CD4-positive, alpha-beta T cell treated with Interleukin-17A for 4 hours (primary cell): Measurements from ENCODE around the gene TSEN15.
A peak's percentile ranks its signal among the peaks of the same experiment; 100 is the strongest.
"Not testable (repeated sequence)": the region's sequence is repeated elsewhere in the genome, so short reads cannot be mapped to it uniquely, and the experiment has no call there.

Source experiments
- DNase-seq: peaks from one replicate; pipeline ENCODE4 v3.0.0-alpha.2; 2020; ENCODE audit warnings: mixed read lengths

TSEN15 gene

DNA sequence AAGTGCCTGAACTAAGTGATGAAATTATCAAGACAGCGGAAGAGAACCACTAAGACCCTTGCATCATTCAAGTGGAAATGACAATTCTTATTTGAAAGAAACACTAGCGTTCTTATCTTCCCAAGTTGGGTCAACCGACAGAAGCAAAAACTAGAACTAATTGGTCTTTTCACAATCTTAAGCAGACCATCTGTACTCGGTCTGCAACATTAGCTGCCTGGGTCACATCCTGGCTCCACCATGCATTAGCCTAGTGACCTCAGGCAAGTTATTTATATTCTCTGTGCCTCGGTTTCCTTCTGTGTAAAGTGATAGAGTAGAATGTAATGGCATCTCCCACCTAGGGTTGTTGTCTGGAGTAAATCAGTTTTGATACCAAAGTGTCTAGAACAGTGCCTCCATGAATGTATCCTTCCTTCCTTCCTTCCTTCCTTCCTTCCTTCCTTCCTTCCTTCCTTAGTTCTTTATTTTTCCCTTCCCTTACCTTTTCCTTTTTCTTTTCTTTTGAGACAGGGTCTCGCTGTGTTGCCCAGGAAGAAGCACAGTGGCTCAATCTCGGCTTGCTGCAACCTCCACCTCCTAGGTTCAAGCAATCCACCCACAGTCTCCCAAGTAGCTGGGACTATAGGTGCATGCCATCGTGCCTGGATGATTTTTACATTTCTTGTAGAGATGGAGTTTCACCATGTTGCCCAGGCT, 20.0 kb upstream of the TSEN15 start:
- DNase-seq: no peak

DNA sequence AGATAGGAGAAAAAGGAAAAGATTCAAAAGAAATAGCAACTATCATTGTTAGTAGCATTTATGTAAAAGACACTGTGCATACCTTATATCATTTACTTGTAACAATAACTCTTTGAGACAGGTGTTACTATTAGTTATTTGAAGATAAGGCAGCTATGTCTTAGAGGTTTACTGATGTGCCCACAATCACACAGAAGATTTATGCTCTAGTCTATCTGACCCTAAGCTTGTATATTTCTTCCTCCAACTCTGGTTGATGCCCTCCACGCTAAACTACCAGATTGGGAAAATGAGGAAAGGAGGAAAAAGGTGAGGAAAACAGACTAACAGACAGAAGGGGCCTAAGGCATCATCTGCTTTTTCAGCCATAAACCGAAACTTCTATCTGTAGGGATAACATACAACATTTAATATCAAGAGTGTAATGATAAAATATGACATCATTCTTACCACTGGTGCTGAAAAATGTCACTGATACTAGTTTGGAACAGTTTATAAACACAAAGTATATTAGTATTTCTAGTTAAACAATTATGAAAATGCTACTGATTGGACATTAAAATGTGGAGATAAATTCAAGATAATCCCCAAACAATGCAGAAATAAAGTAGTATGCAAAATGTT, 19.1 kb upstream of the TSEN15 start:
- DNase-seq: no peak

DNA sequence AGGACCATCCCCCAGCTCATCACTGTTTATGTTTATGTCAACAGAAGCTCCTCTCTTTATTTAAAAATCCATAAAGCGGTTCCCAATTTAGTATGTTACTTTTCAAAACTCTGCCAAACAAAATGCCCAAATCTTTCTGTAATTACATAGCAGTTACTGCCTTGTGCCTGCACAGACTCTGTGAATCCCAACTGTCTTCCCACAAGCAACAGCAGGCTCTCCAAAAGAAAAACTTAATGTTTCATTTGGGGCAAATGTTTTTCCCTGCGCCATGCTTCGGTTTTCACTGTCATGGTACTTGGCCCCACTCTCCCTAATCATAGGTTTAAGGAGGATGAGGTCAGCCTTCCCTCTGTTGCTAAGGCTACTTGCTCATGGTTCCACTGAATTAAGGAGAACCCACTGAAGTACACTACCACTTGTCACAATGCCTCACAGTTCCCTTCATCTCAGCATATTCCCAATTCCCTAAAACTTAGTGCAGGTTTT, 18.6 kb upstream of the TSEN15 start:
- DNase-seq: no peak

DNA sequence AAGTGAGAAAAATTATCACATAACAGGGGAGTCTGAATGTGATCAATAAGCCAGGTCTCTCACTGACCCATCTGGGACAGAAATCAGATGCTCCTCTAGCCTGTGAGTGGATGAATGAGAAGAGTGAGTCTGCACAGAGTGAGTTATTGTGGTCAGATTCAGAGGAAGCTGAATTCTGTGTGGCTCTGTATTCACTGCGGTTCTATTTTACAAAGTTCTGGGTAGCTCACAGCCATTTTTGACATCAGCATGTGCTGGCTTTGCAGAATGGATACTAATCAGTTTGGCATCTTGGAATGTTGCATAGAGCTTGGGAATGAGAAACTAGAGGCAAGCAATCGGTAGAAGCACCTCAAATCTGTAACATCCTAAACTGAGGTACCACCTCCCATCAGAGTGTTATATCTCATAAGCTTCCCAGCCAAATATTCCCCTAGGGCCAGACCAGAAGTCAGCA, 17.8 kb upstream of the TSEN15 start:
- DNase-seq: no peak

DNA sequence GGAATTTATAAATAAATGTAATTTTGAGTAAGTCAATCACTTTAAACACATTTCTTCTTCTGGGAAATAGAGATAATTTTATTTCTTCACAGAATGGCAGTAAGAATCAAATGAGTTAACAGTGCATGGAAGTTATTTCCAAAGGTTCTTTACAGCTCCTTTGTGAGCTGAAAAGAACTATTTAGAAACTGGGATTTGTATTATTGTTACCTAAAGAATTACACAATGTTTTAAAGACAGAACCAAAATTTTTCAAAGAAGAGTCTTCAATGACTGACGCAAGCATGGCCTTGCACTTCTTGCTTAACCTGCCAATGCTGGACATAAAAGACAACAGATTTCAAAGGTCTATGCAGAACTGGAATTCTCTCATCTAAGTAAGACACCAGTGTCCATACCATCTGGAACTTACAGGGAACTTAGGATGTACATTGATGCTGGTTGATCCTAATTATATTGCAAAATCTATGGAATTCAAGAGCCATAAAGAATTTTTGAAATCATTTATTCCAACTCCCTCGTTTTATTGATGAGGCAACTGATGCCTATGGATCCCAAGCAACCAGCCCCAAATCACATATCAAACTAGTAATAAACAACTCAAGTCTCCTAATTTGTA, 16.7 kb upstream of the TSEN15 start:
- no peak for DNase-seq

DNA sequence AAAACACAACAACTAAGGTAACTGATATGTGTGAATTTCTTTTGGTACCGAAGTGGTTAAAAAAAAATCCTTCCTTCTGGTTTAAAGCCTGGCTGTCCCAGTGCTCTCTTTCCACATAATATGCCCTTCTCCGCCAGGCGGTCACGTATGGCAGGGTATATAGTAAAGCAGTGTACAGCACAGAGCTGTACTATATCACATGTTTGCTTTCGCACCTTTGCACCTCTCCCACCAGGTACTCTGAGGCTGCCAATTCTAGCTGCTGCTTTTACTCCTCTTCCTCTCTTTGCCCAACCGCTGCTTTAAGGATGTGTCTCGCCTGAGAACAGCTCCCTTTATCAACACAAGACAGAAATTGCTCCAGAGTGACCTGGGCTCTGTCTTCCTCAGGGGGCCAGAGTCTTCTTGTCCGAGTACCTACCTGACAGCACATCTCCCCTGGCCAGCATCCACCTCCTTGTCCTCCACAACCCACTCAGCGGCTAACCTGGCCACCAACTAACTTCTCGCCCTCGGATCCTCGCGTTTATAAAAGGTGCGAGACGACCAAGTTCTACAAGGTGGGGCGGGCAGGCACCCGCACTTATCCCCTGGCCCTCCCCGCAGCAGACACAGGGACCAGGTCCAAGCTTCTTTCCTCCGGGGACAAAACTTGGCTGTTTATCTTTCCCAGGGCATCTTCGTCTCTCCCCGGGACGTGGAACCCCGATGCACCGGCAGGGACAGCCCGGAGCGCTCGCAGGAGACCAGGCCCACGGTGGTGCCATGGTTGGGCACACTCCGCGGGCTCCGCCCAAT, 15.6 kb upstream of the TSEN15 start:
- no peak for DNase-seq

DNA sequence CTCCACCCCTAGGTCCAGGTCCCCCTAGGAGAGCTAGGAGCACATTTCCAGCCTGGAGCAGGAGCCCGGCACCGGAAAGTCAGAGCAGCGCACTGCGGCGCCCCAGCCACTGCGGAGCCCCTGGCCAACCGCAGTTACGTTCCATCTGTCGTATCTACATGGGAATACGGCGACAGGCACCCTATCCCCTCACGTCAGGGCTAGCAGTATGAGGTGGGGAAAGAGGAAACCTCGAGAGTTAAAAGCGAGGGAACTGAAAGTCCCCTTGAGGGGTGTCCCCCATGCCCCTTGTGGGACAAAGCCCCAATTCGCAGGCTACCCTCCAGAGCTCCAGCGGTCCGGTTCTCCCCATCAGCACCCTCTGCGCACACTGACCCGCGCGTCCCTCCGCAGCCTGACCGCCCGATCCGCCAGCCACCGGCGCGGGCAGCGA, 15.0 kb upstream of the TSEN15 start:
- peak; percentile 17 for DNase-seq

DNA sequence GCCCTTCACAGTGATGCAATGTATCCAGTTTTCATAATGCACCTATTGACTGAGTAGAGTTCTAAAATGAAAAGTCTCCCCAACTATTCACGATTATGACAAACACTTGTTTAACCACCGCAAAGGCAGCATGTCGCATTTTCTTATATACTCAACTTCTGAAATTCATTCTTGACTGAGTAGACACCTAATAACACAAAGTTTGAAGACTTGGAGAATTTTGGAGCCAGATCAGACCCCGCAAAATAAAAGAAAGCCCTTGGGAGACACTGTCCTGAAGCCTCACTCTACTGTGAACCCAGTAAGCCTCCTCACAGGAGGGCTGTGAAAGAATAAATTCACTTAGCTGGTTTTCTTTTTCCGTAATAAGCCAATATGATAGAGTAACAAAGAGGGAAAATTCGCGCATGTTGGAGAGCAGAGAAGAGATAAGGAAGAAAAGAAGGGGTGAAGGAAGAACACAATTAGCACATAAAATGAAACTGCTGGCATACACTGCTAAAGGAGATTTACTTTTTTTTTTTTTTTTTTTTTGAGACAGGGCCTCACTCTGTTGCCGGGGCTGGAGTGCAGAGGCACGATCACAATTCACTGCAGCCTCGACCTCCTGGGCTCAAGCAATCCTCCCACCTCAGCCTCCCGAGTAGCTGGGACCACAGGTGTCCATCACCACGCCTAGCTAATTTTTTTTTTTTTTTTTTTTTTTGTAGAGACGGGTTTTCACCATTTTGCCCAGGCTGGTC, 13.5 kb upstream of the TSEN15 start:
- no peak for DNase-seq

DNA sequence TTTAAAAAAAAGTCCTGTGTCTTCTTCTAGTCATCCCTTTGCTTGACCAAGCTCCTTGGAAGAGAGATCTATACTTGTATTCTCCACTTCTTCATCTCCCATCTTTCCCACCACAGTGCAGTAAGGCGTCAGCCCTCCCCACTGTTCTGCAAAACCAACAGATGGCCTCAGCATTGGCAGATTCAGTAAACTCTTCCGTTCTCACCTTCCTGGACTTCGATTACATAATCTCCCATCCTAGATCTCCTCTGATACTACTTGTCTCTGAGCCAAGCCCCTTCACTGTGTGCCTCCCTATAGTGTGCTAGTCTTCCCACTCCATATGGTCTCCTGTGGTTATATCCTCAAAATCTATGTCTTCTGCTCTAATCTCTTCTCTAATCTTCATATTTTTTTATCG, 12.4 kb upstream of the TSEN15 start:
- DNase-seq: no peak

DNA sequence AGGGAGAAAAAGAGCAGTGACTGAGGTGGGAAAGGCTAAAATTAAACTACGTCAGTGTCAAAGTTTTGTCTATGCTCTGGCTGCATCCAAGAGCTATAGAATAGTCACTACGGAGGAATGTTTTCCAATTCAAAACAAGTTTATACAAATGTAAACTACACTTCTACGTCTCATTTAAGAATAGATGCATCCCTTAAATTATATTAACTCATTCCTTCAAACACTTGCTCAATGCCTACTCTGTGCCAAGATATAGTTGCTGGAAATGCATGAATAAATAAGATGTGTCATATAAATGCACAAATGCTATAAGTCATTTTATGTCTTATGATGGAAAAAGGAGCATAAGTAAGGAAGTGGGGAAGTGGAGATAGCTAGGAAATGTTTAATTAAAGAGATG, 9.8 kb upstream of the TSEN15 start:
- no peak for DNase-seq

DNA sequence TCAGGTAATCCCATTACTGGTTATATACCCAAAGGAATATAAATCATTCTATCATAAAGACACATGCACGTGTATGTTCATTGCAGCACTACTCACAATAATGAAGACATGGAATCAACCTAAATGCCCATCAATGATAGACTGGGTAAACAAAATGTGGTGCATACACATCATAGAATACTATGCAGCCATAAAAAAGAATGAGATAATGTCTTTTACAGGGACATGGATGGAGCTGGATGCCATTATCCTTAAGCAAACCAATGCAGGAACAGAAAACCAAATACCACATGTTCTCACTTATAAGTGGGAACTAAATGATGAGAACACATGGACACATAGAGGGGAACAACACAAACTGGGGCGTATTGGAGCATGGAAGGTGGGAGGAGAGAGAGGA, 8.2 kb upstream of the TSEN15 start:
- not testable (repeated sequence) for DNase-seq

DNA sequence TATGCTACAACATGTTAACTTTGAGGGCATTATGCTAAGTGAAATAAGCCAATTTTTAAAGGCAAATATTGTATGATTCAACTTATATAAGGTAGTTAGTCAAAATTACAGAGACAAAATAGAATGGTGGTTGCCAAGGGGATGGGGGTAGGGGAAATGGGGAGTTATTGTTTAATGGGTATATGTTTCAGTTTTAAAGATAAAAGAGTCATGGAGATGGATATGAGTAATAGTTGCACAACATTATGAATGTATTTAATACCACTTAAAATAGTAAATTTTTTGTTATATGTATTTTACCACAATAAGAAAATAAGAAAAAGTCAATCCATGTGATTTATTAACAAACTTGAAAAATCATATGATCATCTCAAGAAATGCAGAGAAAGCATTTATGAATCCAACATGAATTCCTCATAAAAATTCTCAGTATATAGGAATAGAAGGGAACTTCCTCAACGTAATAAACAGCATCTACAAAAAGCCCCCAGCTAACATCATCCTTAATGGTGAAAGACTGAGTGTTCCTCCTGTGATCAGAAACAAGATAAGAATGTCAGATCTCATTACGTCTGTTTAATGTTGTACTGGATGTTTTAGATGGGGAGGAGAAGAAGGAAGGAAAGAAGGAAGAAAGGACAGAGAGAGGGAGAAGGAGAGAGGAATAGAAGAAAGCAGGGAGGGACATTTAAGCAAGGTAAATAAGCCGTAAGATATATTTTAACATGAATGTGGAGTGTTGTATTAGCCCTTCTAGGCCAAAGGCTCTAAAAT, 6.7 kb upstream of the TSEN15 start:
- no peak for DNase-seq

DNA sequence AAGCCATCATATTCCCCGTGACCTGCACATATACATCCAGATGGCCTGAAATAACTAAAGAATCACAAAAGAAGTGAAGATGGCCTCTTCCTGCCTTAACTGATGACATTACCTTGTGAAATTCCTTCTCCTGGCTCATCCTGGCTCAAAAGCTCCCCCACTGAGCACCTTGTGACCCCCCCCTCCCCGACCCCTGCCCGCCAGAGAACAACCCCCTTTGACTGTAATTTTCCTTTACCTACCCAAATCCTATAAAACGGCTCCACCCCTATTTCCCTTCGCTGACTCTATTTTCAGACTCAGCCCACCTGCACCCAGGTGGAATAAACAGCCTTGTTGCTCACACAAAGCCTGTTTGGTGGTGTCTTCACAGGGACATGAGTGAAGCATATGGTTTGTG, 4.0 kb upstream of the TSEN15 start:
- DNase-seq: not testable (repeated sequence)

DNA sequence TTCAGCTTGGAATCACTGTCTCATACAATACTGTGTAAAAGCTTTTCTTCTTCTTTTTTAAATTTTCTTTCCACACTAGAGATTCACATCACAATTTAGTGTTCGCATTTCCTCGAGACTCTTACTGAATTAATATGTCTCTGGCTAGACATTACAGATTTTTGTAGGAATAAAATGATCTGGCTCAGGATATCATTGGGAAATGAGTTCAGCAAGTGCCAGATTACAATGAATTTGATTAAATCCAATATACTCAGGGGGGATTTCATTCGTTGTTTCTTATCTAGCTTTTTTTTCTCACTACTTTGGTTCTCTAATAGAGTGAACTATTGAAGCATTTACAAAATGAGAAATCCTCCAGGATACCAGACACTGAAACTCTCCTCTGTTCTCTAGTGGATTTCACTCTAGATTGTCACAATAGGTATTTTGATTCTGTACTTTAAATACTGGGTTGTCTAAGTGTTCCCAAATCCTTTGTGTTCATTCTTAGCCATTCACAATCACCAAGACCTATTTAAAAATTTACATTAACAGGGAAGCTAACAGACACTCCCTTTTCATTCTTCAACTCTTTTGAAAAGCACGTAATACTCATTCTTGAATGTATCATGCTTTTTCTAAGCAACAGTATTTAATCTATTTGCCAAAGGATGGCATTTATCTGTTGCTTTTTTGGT, 2.8 kb upstream of the TSEN15 start:
- DNase-seq: no peak

DNA sequence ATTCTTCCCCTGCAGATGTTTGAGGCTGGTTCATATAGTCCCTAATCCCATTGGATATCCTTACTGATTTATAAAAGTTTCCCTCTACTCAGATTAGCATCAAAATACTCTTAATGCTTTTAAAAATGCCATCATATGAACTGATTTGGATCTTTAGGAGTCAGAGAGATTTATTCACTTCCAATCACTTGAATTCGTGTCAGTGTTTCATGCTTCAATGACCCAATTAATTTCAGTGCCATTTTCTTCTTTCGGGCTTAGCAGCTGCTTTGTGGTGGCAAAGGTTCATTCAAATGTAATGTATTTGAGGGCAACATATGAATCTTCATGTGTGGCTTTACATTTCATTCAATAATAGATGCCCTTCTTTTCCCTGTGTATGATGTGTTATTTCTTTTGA, 2.2 kb upstream of the TSEN15 start:
- no peak for DNase-seq

DNA sequence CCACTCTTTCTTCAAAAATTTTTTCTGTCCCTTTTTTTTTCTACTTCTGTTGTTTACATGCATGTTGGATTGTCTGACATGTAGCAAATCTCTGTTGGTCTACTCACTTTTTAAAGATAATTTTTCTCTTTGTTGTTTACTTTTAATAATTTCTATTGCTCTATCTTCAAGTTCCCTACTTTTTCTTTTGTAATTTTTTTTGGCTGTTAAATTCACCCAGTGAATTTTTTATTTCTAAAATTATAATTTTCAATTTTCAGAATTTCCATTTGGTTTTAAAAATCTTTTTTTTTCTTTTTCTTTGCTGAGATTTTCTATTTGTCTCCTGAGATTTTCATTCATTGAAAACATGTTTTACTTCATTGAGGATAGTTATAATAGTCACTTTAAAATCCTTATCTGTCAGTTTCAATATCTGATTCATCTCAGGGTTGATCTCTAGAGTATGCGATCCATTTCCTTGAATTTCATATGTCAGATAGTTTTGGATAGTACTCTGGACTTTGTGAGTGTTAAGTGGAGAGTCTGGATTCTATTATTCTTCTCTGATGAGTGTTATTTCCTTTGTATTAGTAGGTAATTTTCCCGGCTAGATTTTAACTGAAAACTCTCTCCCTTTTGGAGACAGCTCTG, 1.6 kb upstream of the TSEN15 start:
- DNase-seq: no peak

DNA sequence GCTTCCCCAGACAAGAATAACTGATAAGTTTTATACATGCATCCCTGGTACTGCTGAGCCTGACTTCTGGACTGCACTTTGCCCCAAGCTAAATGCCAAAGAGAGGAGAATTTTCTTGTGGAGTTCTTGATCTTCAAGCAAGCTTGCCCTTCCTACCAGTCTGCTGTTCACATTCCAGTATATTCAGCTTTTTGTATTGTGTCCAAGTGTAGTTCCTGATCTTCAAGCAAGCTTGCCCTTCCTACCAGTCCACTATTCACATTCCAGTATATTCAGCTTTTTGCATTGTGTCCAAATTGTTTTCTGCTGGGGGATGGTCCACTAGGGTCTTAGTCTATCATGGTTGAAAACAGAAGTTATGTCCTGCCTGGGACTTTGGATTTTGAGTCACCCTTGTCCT, 894 bp upstream of the TSEN15 start:
- no peak for DNase-seq

DNA sequence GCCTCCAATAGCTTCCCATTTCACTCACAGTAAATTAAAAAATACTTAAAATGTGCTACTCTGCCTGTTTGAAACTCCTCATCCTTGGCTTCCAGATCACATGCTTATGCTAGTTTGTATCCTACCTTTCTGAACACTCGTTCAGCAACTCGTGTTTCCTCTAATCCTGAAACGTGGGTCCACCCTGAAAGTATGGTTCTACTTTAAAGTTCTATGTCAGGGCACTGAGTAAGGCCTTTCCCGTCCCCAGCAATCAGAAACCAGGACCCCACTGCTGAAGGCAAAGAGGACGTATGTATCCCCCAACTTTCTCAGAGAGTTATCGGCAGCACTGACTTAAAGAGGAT, 419 bp upstream of the TSEN15 start:
- no peak for DNase-seq

DNA sequence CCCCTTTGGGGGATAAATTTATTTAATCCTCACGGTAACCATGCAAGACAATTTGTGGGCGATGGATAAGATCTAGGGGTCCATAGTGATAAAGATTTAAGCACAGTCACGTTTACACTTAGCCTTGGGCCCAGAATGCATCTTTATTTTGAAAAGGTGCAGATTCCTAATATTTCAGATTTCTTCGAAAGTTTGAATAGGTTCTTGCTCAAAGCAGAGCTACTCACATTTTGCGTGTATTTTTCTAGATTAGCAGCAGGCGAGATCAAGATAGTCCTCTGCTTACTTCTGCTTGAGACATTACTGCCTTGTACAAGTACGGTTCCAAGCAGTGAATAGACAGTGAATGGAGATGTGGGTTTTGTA, 647 bp downstream of the TSEN15 start:
- no peak for DNase-seq

DNA sequence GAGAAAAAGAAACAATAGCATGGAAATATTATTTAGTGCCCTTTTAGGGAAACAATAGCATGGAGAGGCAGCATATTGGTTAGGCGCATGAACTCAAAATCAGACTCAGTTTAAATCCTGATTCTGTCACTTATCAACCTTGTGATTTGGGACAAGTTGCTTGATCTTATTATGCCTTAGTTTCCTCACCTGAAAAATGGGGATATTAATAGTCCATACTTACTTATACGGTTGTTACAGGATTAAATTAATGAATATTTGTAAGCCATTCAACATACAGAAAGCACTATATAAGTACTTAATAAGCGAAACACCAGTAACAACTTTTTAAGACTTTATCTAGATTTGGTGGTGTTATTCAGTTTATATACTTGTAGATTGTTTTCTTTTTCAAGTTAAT, 1.2 kb downstream of the TSEN15 start:
- no peak for DNase-seq

DNA sequence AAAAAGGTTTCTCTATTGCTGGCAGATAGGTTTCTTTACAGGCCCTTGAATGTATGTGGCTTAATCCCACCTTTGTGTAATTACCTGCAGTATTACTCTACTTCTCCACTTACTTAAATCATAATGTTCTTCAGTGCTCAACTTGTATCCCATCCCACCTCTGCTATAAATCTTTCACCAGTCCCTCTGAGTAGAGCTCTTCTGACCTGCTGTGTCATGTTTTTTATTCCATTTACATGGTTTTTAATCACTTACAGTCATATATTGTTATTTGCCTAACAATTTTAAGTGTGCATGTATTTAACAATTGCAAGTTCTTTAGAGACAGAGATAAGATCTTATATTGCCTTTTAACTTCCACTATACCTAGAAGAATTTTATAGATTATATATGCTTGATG, 2.4 kb downstream of the TSEN15 start:
- no peak for DNase-seq
